Calu3 (cell line): Measurements from ENCODE around the gene PPM1H. TPM values are rescaled to one million over a fixed set of nuclear protein-coding genes. Genes with fewer than 3 reads are reported as not detected.
A peak's percentile ranks its signal among the peaks of the same experiment; 100 is the strongest.

Experiments used
- BruUV-seq: library from RNA; stranded (reverse); fragments of 400-500 nt; replicated peaks from 2 replicates; lab custom pipeline; 2021; lab: Mats Ljungman, UMichigan
- CTCF ChIA-PET: fragments of 300-600 bp; sonication (Branson Sonifier 250); formaldehyde crosslinking; loops from one replicate; lab custom pipeline; 2022; ENCODE audit warnings: antibody characterized with exemption; lab: Charles Lee
- DNase-seq: peaks from one replicate; pipeline ENCODE4 v3.0.0; 2022
- H3K27ac Mint-ChIP-seq: one replicate; pipeline ENCODE4 v1.8.0; 2022; ENCODE audit warnings: mixed read lengths; ENCODE audit not compliant: unreplicated experiment
- H3K27me3 Mint-ChIP-seq: one replicate; pipeline ENCODE4 v1.8.0; 2022; ENCODE audit warnings: mixed read lengths; ENCODE audit not compliant: unreplicated experiment
- H3K36me3 Mint-ChIP-seq: one replicate; pipeline ENCODE4 v1.8.0; 2022; ENCODE audit warnings: mild to moderate bottlenecking, moderate library complexity, mixed read lengths; ENCODE audit not compliant: insufficient read depth, unreplicated experiment
- H3K4me1 Mint-ChIP-seq: one replicate; pipeline ENCODE4 v1.8.0; 2022; ENCODE audit warnings: mild to moderate bottlenecking, low read depth, mixed read lengths; ENCODE audit not compliant: unreplicated experiment
- H3K4me3 Mint-ChIP-seq: one replicate; pipeline ENCODE4 v1.8.0; 2022; ENCODE audit warnings: mild to moderate bottlenecking, low read depth, moderate library complexity, mixed read lengths; ENCODE audit not compliant: unreplicated experiment
- H3K9me3 Mint-ChIP-seq: one replicate; pipeline ENCODE4 v1.8.0; 2022; ENCODE audit warnings: low read depth, mixed read lengths; ENCODE audit not compliant: unreplicated experiment
- CTCF ChIP-seq: fragments of 200-600 bp; IDR thresholded peaks from one replicate; pipeline ENCODE4 v1.8.0; 2022; ENCODE audit warnings: antibody characterized with exemption; ENCODE audit not compliant: unreplicated experiment
- intact Hi-C: fragments of 100-400 bp; cut with micrococcal nuclease; formaldehyde crosslinking; loops from one replicate; pipeline ENCODE4 v1.10.0; 2022; ENCODE audit not compliant: unreplicated experiment
- total RNA-seq: library from RNA; stranded (reverse); gene quantifications from 2 replicates; pipeline ENCODE4 v1.2.3, GENCODE V29; 2022

The PPM1H gene
- total RNA-seq, 1 experiment from 2014 or later = 36.7 TPM

- no peak for DNase-seq
- intact Hi-C loops = no loop called here
- CTCF ChIA-PET = no interaction called here
- Mint-ChIP-seq H3K4me1 (peaks cover 21% of the 10 kb centered on the region), H3K4me3 (no peak overlapping the region), H3K27ac (no peak overlapping the region), H3K36me3 (peaks cover 10% of the 10 kb centered on the region), H3K9me3 (no peaks in the 10 kb centered on the region), H3K27me3 (no peaks in the 10 kb centered on the region)
- BruUV-seq = no TSS peak
- TF ChIP-seq CTCF = no peak
Measured at GRCh38 chr12:62635649-62636048, 299.3 kb downstream of the PPM1H start.

GRCh38 chr12:62632411-62632918 lies 302.5 kb downstream of the PPM1H start:
- H3K9me3 Mint-ChIP-seq = no peaks in the 10 kb centered on the region
- CTCF ChIA-PET = interaction anchor here (0.9 to 1.1 kb wide), 2 partner anchors 8 to 161 kb away, joined by 5 read pairs; no protein-coding TSS in a partner anchor

GRCh38 chr12:62631471-62632410 lies 303.2 kb downstream of the PPM1H start:
- H3K27ac Mint-ChIP-seq = peak overlapping the region; percentile 3
- H3K9me3 Mint-ChIP-seq = no peaks in the 10 kb centered on the region
- intact Hi-C loops = no loop called here
- H3K36me3 Mint-ChIP-seq = peaks cover 10% of the 10 kb centered on the region
- peak; percentile 68 for DNase-seq
- BruUV-seq = no TSS peak
- TF ChIP-seq CTCF = no peak
- H3K4me1 Mint-ChIP-seq = peaks cover 20% of the 10 kb centered on the region
- H3K27me3 Mint-ChIP-seq = no peaks in the 10 kb centered on the region
- H3K4me3 Mint-ChIP-seq = peak overlapping the region; percentile 89
- CTCF ChIA-PET = interaction anchor here (0.9 to 1.1 kb wide), 2 partner anchors 9 to 162 kb away, joined by 5 read pairs; no protein-coding TSS in a partner anchor

More at GRCh38 chr12:62632411-62632918, 302.5 kb downstream of the PPM1H start:
- intact Hi-C loops = no loop called here
- no peak for TF ChIP-seq CTCF
- DNase-seq = peak; percentile 21
- H3K27me3 Mint-ChIP-seq = no peaks in the 10 kb centered on the region
- peaks cover 10% of the 10 kb centered on the region for H3K36me3 Mint-ChIP-seq
- H3K4me1 Mint-ChIP-seq = peaks cover 20% of the 10 kb centered on the region
- H3K4me3 Mint-ChIP-seq = peak overlapping the region; percentile 89
- H3K27ac Mint-ChIP-seq = no peak overlapping the region
- BruUV-seq = no TSS peak

- no peak overlapping the region for H3K4me3 Mint-ChIP-seq
- H3K36me3 Mint-ChIP-seq = peaks cover 10% of the 10 kb centered on the region
- no peaks in the 10 kb centered on the region for H3K27me3 Mint-ChIP-seq
- no peaks in the 10 kb centered on the region for H3K9me3 Mint-ChIP-seq
- intact Hi-C loops = no loop called here
- CTCF ChIA-PET = interaction anchor here (0.7 kb wide), 1 partner anchor 19 kb away, joined by 3 read pairs; no protein-coding TSS in a partner anchor
- no TSS peak for BruUV-seq
- TF ChIP-seq CTCF = no peak
- peaks cover 20% of the 10 kb centered on the region for H3K4me1 Mint-ChIP-seq
- DNase-seq = no peak
- H3K27ac Mint-ChIP-seq = no peak overlapping the region
Measured at GRCh38 chr12:62629971-62630739, 304.8 kb downstream of the PPM1H start.
